WTC11 (cell line): ENCODE data around the gene LPCAT3. TPM values are rescaled to one million over a fixed set of nuclear protein-coding genes. Genes with fewer than 3 reads are reported as not detected.

Experiments
- CBFB ChIP-seq: sonication (generic); formaldehyde crosslinking; IDR thresholded peaks from 2 replicates; pipeline ENCODE4 v1.8.1; 2022; ENCODE audit warnings: mild to moderate bottlenecking, low read depth, missing genetic modification reagents
- CREM ChIP-seq: sonication (generic); formaldehyde crosslinking; IDR thresholded peaks from 2 replicates; pipeline ENCODE4 v1.8.1; 2022; ENCODE audit warnings: mild to moderate bottlenecking, missing genetic modification reagents, moderate library complexity
- ELF4 ChIP-seq: sonication (generic); formaldehyde crosslinking; IDR thresholded peaks from 2 replicates; pipeline ENCODE4 v1.8.1; 2022; ENCODE audit warnings: low read depth, mild to moderate bottlenecking, moderate library complexity, missing genetic modification reagents
- EMX1 ChIP-seq: fragments of 250-450 bp; sonication (Bioruptor Pico); IDR thresholded peaks from 2 replicates; pipeline ENCODE4 v1.8.0; 2021; ENCODE audit warnings: mild to moderate bottlenecking
- ESRRA ChIP-seq: sonication (generic); formaldehyde crosslinking; IDR thresholded peaks from 2 replicates; pipeline ENCODE4 v1.8.1; 2022; ENCODE audit warnings: mild to moderate bottlenecking, missing genetic modification reagents, borderline replicate concordance
- ETV6 ChIP-seq: sonication (generic); formaldehyde crosslinking; IDR thresholded peaks from 2 replicates; pipeline ENCODE4 v1.8.1; 2022; ENCODE audit warnings: mild to moderate bottlenecking, missing genetic modification reagents
- FOXK1 ChIP-seq: sonication (generic); formaldehyde crosslinking; IDR thresholded peaks from 2 replicates; pipeline ENCODE4 v1.8.0; 2022; ENCODE audit warnings: mild to moderate bottlenecking, moderate library complexity, missing genetic modification reagents
- GTF2I ChIP-seq: fragments of 250-450 bp; sonication (Bioruptor Pico); conservative IDR thresholded peaks from 2 replicates; pipeline ENCODE4 v1.4.0; 2021; ENCODE audit warnings: mild to moderate bottlenecking
- NFATC4 ChIP-seq: fragments of 250-450 bp; sonication (Bioruptor Pico); IDR thresholded peaks from 2 replicates; pipeline ENCODE4 v1.9.0; 2021; ENCODE audit warnings: mild to moderate bottlenecking
- NR1H2 ChIP-seq: sonication (generic); formaldehyde crosslinking; IDR thresholded peaks from 2 replicates; pipeline ENCODE4 v1.9.0; 2021; ENCODE audit warnings: mild to moderate bottlenecking, moderate library complexity, missing genetic modification reagents
- OVOL2 ChIP-seq: fragments of 250-450 bp; sonication (Bioruptor Pico); IDR thresholded peaks from 2 replicates; pipeline ENCODE4 v1.9.0; 2021; ENCODE audit warnings: mild to moderate bottlenecking, borderline replicate concordance
- RELA ChIP-seq: sonication (generic); formaldehyde crosslinking; IDR thresholded peaks from 2 replicates; pipeline ENCODE4 v1.8.1; 2022; ENCODE audit warnings: missing genetic modification reagents, mild to moderate bottlenecking, borderline replicate concordance
- RORB ChIP-seq: fragments of 250-450 bp; sonication (Bioruptor Pico); IDR thresholded peaks from 2 replicates; pipeline ENCODE4 v1.9.0; 2021; ENCODE audit warnings: mild to moderate bottlenecking
- SMAD3 ChIP-seq: sonication (generic); formaldehyde crosslinking; IDR thresholded peaks from 2 replicates; pipeline ENCODE4 v1.8.0; 2022; ENCODE audit warnings: missing genetic modification reagents, mild to moderate bottlenecking, borderline replicate concordance
- SOX15 ChIP-seq: fragments of 250-450 bp; sonication (Bioruptor Pico); IDR thresholded peaks from 2 replicates; pipeline ENCODE4 v1.9.0; 2021; ENCODE audit warnings: mild to moderate bottlenecking
- TP53 ChIP-seq: sonication (generic); formaldehyde crosslinking; IDR thresholded peaks from 2 replicates; pipeline ENCODE4 v1.8.1; 2023; ENCODE audit warnings: mild to moderate bottlenecking, missing genetic modification reagents
- ZNF317 ChIP-seq: sonication (generic); formaldehyde crosslinking; IDR thresholded peaks from 2 replicates; pipeline ENCODE4 v1.8.1; 2023; ENCODE audit warnings: low read depth, mild to moderate bottlenecking, moderate library complexity, missing genetic modification reagents, borderline replicate concordance
- ZNF416 ChIP-seq: fragments of 250-450 bp; sonication (Bioruptor Pico); IDR thresholded peaks from 2 replicates; pipeline ENCODE4 v1.9.0; 2021; ENCODE audit warnings: mild to moderate bottlenecking, inconsistent platforms
- total RNA-seq: library from RNA; stranded (reverse); gene quantifications from 3 replicates; pipeline ENCODE4 v1.2.3, GENCODE V29; 2021
- TF ChIP-seq, protein P1 (sequence below): fragments of 250-450 bp; sonication (Bioruptor Pico); IDR thresholded peaks from 2 replicates; pipeline ENCODE4 v1.9.0; 2021; ENCODE audit warnings: mild to moderate bottlenecking, borderline replicate concordance
- TF ChIP-seq, protein P2 (sequence below): fragments of 250-450 bp; sonication (Bioruptor Pico); IDR thresholded peaks from 2 replicates; pipeline ENCODE4 v1.8.0; 2021; ENCODE audit warnings: mild to moderate bottlenecking
- TF ChIP-seq, protein P3 (sequence below): sonication (generic); formaldehyde crosslinking; IDR thresholded peaks from 2 replicates; pipeline ENCODE4 v1.8.1; 2023; ENCODE audit warnings: mild to moderate bottlenecking, missing genetic modification reagents
- TF ChIP-seq, protein P4 (sequence below): sonication (generic); formaldehyde crosslinking; IDR thresholded peaks from 2 replicates; pipeline ENCODE4 v1.8.0; 2022; ENCODE audit warnings: mild to moderate bottlenecking, missing genetic modification reagents
- TF ChIP-seq, protein P5 (sequence below): sonication (generic); formaldehyde crosslinking; IDR thresholded peaks from 2 replicates; pipeline ENCODE4 v1.8.0; 2022; ENCODE audit warnings: mild to moderate bottlenecking, missing genetic modification reagents
- TF ChIP-seq, protein P6 (sequence below): sonication (generic); formaldehyde crosslinking; IDR thresholded peaks from 2 replicates; pipeline ENCODE4 v1.8.1; 2023; ENCODE audit warnings: mild to moderate bottlenecking, missing genetic modification reagents, borderline replicate concordance

LPCAT3 gene
- total RNA-seq, 1 experiment from 2014 or later = 40.0 TPM

DNA sequence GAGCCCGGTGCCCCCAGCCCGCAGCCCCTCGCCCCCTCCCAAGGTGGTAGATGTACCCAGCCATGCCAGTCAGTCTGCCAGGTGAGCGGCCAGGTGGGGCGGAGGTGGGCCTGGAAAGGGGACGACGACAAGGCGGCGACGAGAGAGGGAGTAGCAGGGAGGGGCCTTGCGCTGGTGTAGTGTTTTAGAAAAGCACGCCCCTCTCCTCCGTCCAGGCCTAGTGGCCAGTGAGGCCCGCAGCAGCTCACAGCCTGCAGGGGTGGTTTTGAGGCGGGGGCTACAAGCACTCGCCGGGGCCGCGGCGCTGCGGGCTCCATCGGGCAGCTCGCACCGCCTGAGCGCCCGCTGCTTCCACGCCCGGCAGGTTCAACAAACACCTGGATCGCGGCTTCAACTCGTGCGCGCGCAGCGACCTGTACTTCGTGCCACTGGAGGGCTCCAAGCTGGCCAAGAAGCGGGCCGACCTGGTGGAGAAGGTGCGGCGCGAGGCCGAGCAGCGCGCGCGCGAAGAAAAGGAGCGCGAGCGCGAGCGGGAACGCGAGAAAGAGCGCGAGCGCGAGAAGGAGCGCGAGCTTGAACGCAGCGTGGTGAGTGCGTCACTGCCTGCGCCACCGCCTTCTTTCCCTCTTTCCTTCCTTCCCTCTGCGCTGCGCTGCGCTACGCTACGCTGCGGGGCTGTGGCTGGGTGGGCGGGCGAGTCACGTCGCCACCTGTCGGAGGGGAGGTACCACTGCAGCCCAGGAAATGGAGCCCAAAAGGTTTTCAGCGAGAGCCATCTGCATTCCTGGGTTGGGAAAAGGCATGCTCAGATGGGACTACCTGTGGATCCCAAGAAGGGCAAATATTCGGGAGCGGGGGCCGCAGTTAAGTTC is 80.6 kb downstream of the LPCAT3 start (continued):
- TF ChIP-seq OVOL2 (no peak), EMX1 (CRISPR knock-in tag) (peak; percentile 66; the same call in 1 of the 2 replicates), CREM (CRISPR knock-in tag) (peak; percentile 96), GTF2I (CRISPR knock-in tag) (no peak), NR1H2 (no peak), NFATC4 (CRISPR knock-in tag) (peak; percentile 84; the same call in 1 of the 2 replicates), ETV6 (CRISPR knock-in tag) (peak; percentile 91), TP53 (no peak; the same call in none of the 2 replicates), CBFB (CRISPR knock-in tag) (peak; percentile 93), ZNF317 (CRISPR knock-in tag) (peak; percentile 61; the same call in 1 of the 2 replicates), RELA (CRISPR knock-in tag) (peak; percentile 77; the same call in 1 of the 2 replicates), SMAD3 (CRISPR knock-in tag) (peak; percentile 65), ESRRA (CRISPR knock-in tag) (peak; percentile 75), FOXK1 (CRISPR knock-in tag) (peak; percentile 95), RORB (no peak), SOX15 (CRISPR knock-in tag) (no peak), ZNF416 (CRISPR knock-in tag) (peak; percentile 93), ELF4 (CRISPR knock-in tag) (0 out of 2 replicates have a peak, but pooled peaks have one; percentile 83)
- TF ChIP-seq, protein P1, sequence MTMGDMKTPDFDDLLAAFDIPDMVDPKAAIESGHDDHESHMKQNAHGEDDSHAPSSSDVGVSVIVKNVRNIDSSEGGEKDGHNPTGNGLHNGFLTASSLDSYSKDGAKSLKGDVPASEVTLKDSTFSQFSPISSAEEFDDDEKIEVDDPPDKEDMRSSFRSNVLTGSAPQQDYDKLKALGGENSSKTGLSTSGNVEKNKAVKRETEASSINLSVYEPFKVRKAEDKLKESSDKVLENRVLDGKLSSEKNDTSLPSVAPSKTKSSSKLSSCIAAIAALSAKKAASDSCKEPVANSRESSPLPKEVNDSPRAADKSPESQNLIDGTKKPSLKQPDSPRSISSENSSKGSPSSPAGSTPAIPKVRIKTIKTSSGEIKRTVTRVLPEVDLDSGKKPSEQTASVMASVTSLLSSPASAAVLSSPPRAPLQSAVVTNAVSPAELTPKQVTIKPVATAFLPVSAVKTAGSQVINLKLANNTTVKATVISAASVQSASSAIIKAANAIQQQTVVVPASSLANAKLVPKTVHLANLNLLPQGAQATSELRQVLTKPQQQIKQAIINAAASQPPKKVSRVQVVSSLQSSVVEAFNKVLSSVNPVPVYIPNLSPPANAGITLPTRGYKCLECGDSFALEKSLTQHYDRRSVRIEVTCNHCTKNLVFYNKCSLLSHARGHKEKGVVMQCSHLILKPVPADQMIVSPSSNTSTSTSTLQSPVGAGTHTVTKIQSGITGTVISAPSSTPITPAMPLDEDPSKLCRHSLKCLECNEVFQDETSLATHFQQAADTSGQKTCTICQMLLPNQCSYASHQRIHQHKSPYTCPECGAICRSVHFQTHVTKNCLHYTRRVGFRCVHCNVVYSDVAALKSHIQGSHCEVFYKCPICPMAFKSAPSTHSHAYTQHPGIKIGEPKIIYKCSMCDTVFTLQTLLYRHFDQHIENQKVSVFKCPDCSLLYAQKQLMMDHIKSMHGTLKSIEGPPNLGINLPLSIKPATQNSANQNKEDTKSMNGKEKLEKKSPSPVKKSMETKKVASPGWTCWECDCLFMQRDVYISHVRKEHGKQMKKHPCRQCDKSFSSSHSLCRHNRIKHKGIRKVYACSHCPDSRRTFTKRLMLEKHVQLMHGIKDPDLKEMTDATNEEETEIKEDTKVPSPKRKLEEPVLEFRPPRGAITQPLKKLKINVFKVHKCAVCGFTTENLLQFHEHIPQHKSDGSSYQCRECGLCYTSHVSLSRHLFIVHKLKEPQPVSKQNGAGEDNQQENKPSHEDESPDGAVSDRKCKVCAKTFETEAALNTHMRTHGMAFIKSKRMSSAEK (CRISPR knock-in tag) = peak; percentile 85
- TF ChIP-seq, protein P2, sequence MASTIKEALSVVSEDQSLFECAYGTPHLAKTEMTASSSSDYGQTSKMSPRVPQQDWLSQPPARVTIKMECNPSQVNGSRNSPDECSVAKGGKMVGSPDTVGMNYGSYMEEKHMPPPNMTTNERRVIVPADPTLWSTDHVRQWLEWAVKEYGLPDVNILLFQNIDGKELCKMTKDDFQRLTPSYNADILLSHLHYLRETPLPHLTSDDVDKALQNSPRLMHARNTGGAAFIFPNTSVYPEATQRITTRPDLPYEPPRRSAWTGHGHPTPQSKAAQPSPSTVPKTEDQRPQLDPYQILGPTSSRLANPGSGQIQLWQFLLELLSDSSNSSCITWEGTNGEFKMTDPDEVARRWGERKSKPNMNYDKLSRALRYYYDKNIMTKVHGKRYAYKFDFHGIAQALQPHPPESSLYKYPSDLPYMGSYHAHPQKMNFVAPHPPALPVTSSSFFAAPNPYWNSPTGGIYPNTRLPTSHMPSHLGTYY (CRISPR knock-in tag) = peak; percentile 92
- TF ChIP-seq, protein P3, sequence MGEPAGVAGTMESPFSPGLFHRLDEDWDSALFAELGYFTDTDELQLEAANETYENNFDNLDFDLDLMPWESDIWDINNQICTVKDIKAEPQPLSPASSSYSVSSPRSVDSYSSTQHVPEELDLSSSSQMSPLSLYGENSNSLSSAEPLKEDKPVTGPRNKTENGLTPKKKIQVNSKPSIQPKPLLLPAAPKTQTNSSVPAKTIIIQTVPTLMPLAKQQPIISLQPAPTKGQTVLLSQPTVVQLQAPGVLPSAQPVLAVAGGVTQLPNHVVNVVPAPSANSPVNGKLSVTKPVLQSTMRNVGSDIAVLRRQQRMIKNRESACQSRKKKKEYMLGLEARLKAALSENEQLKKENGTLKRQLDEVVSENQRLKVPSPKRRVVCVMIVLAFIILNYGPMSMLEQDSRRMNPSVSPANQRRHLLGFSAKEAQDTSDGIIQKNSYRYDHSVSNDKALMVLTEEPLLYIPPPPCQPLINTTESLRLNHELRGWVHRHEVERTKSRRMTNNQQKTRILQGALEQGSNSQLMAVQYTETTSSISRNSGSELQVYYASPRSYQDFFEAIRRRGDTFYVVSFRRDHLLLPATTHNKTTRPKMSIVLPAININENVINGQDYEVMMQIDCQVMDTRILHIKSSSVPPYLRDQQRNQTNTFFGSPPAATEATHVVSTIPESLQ = no peak
- TF ChIP-seq, protein P4, sequence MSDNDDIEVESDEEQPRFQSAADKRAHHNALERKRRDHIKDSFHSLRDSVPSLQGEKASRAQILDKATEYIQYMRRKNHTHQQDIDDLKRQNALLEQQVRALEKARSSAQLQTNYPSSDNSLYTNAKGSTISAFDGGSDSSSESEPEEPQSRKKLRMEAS (CRISPR knock-in tag) = peak; percentile 89
- TF ChIP-seq, protein P5, sequence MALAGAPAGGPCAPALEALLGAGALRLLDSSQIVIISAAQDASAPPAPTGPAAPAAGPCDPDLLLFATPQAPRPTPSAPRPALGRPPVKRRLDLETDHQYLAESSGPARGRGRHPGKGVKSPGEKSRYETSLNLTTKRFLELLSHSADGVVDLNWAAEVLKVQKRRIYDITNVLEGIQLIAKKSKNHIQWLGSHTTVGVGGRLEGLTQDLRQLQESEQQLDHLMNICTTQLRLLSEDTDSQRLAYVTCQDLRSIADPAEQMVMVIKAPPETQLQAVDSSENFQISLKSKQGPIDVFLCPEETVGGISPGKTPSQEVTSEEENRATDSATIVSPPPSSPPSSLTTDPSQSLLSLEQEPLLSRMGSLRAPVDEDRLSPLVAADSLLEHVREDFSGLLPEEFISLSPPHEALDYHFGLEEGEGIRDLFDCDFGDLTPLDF = peak; percentile 86
- TF ChIP-seq, protein P6, sequence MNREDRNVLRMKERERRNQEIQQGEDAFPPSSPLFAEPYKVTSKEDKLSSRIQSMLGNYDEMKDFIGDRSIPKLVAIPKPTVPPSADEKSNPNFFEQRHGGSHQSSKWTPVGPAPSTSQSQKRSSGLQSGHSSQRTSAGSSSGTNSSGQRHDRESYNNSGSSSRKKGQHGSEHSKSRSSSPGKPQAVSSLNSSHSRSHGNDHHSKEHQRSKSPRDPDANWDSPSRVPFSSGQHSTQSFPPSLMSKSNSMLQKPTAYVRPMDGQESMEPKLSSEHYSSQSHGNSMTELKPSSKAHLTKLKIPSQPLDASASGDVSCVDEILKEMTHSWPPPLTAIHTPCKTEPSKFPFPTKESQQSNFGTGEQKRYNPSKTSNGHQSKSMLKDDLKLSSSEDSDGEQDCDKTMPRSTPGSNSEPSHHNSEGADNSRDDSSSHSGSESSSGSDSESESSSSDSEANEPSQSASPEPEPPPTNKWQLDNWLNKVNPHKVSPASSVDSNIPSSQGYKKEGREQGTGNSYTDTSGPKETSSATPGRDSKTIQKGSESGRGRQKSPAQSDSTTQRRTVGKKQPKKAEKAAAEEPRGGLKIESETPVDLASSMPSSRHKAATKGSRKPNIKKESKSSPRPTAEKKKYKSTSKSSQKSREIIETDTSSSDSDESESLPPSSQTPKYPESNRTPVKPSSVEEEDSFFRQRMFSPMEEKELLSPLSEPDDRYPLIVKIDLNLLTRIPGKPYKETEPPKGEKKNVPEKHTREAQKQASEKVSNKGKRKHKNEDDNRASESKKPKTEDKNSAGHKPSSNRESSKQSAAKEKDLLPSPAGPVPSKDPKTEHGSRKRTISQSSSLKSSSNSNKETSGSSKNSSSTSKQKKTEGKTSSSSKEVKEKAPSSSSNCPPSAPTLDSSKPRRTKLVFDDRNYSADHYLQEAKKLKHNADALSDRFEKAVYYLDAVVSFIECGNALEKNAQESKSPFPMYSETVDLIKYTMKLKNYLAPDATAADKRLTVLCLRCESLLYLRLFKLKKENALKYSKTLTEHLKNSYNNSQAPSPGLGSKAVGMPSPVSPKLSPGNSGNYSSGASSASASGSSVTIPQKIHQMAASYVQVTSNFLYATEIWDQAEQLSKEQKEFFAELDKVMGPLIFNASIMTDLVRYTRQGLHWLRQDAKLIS (CRISPR knock-in tag) = peak; percentile 93
